Endothelial cell of umbilical vein (primary cell): ENCODE measurements around the gene TPMT. TPM values are rescaled to one million over a fixed set of nuclear protein-coding genes. Genes with fewer than 3 reads are reported as not detected.

Source experiments
- BruUV-seq: library from RNA; stranded (reverse); fragments of 400-500 nt; replicated peaks from 2 replicates; lab custom pipeline; 2021; lab: Mats Ljungman, UMichigan
- CTCF ChIA-PET: fragments of 300-600, 350-600 bp; sonication (Branson Sonifier 250); formaldehyde crosslinking; loops from one replicate; lab custom pipeline; 2021; ENCODE audit warnings: antibody characterized with exemption, inconsistent platforms; lab: Charles Lee
- POLR2A ChIA-PET: fragments of 300-600, 350-600 bp; sonication (Branson Sonifier 250); formaldehyde crosslinking; loops from one replicate; lab custom pipeline; 2021; ENCODE audit warnings: antibody characterized with exemption, inconsistent platforms; lab: Charles Lee
- DNase-seq: peaks from one replicate; pipeline ENCODE4 v3.0.0-alpha.2; 2011; ENCODE audit warnings: low read depth, low spot score
- FAIRE-seq: peaks from 2 replicates; lab custom pipeline; 2011; peaks lifted over from hg19 to GRCh38; lab: Jason Lieb, UNC
- H2AFZ ChIP-seq: 2 replicates; pipeline ENCODE4 v1.6.0; 2012; ENCODE audit warnings: low read depth, low read length, control low read depth, inconsistent platforms
- H3K27ac ChIP-seq: 2 replicates; pipeline ENCODE4 v1.5.1; 2011; ENCODE audit warnings: low read depth, mild to moderate bottlenecking, control low read depth, low read length, moderate library complexity; ENCODE audit not compliant: insufficient read depth
- H3K27me3 ChIP-seq, 2 experiments: 2 replicates each; pipeline versions ENCODE4 v1.6.0 to v1.6.1; 2011; ENCODE audit warnings: low read length in 2 of 2, mixed read lengths in 1 of 2; ENCODE audit not compliant: control insufficient read depth in 2 of 2, insufficient read depth in 2 of 2
- H3K36me3 ChIP-seq, 2 experiments: 2 replicates in 1 of 2; 3 replicates in 1 of 2; pipeline ENCODE4 v1.5.1; 2011; ENCODE audit warnings: low read length in 2 of 2, mild to moderate bottlenecking in 1 of 2, moderate library complexity in 1 of 2; ENCODE audit not compliant: control insufficient read depth in 2 of 2, insufficient read depth in 2 of 2; ENCODE audit errors: extremely low read depth in 1 of 2
- H3K4me1 ChIP-seq: 3 replicates; pipeline ENCODE4 v1.5.1; 2011; ENCODE audit warnings: mild to moderate bottlenecking, low read length; ENCODE audit not compliant: control insufficient read depth, insufficient read depth; ENCODE audit errors: extremely low read depth
- H3K4me2 ChIP-seq: 2 replicates; pipeline ENCODE4 v1.6.1; 2011; ENCODE audit warnings: low read length, control low read depth, mixed read lengths; ENCODE audit not compliant: insufficient read depth
- H3K4me3 ChIP-seq, 3 experiments: fragments of 200-600 bp in 1 of 3; sonication (generic), shearing (Covaris generic) in 1 of 3; replicated peaks in 1 of 3; 2 replicates each; pipeline ENCODE4 v1.5.1; 2011 to 2016; ENCODE audit warnings: control low read depth in 3 of 3, low read length in 3 of 3, mild to moderate bottlenecking in 2 of 3, inconsistent platforms in 1 of 3, low read depth in 1 of 3, moderate library complexity in 1 of 3; ENCODE audit not compliant: insufficient read depth in 1 of 3
- H3K79me2 ChIP-seq: 2 replicates; pipeline ENCODE4 v1.6.0; 2012; ENCODE audit warnings: low read length, inconsistent platforms; ENCODE audit not compliant: control insufficient read depth, insufficient read depth
- H3K9ac ChIP-seq: replicated peaks from 2 replicates; pipeline ENCODE3; 2011; ENCODE audit warnings: low read length, control low read depth; ENCODE audit not compliant: insufficient read depth; ENCODE audit errors: extremely low read depth
- H3K9me1 ChIP-seq: replicated peaks from 3 replicates; pipeline ENCODE4 v1.6.0; 2011; ENCODE audit warnings: mild to moderate bottlenecking, low read length; ENCODE audit not compliant: control insufficient read depth, insufficient read depth; ENCODE audit errors: extremely low read depth
- H3K9me3 ChIP-seq: replicated peaks from 2 replicates; pipeline ENCODE4 v1.5.1; 2012; ENCODE audit warnings: low read length, inconsistent platforms; ENCODE audit not compliant: control insufficient read depth, insufficient read depth
- H4K20me1 ChIP-seq: replicated peaks from 2 replicates; pipeline ENCODE3; 2011; ENCODE audit warnings: mild to moderate bottlenecking, low read length; ENCODE audit not compliant: control insufficient read depth, insufficient read depth; ENCODE audit errors: extremely low read depth
- CTCF ChIP-seq, 2 donors: IDR thresholded peaks; 1 replicate in 1 of 2; 2 replicates in 1 of 2; pipeline ENCODE4 v1.5.1; 2011; ENCODE audit warnings: low read length in 2 of 2, mild to moderate bottlenecking in 2 of 2, moderate library complexity in 2 of 2, control low read depth in 1 of 2, inconsistent platforms in 1 of 2, low read depth in 1 of 2; ENCODE audit not compliant: insufficient read depth in 1 of 2; ENCODE audit errors: extremely low read depth in 1 of 2
- EZH2 ChIP-seq: IDR thresholded peaks from 2 replicates; pipeline ENCODE4 v1.6.1; 2012; ENCODE audit warnings: borderline replicate concordance, low read depth, mild to moderate bottlenecking, moderate library complexity, low read length, inconsistent platforms; ENCODE audit not compliant: severe bottlenecking
- FOS ChIP-seq: IDR thresholded peaks from 2 replicates; pipeline ENCODE4 v1.6.1; 2011; ENCODE audit warnings: mild to moderate bottlenecking, low read length, moderate library complexity, borderline replicate concordance; ENCODE audit not compliant: insufficient read depth
- GATA2 ChIP-seq: IDR thresholded peaks from 2 replicates; pipeline ENCODE4 v1.7.0; 2011; ENCODE audit warnings: low read depth, mild to moderate bottlenecking, moderate library complexity, mixed read lengths, low read length; ENCODE audit not compliant: insufficient read length, insufficient read depth
- JUN ChIP-seq: IDR thresholded peaks from 2 replicates; pipeline ENCODE4 v1.6.1; 2011; ENCODE audit warnings: borderline replicate concordance, low read depth; ENCODE audit not compliant: insufficient read length, insufficient read depth
- MAX ChIP-seq: IDR thresholded peaks from 2 replicates; pipeline ENCODE4 v1.6.1; 2011; ENCODE audit not compliant: insufficient read depth, insufficient read length
- MYC ChIP-seq: IDR thresholded peaks from one replicate; pipeline ENCODE4 v1.6.1; 2011; ENCODE audit warnings: mild to moderate bottlenecking, low read depth, low read length
- POLR2A ChIP-seq: IDR thresholded peaks from 2 replicates; pipeline ENCODE4 v1.6.1; 2012; ENCODE audit warnings: low read depth, mild to moderate bottlenecking, control low read depth, low read length
- POLR2AphosphoS5 ChIP-seq: IDR thresholded peaks from 2 replicates; pipeline ENCODE4 v1.6.1; 2012; ENCODE audit warnings: low read depth, mild to moderate bottlenecking, control low read depth, low read length, moderate library complexity; ENCODE audit not compliant: insufficient read depth
- dilution Hi-C: fragments of 300-500 bp; cut with MboI; formaldehyde crosslinking; loops from one replicate; pipeline ENCODE4 v1.15.0; 2019; ENCODE audit warnings: low sequenced_read_pairs; ENCODE audit not compliant: extremely low pct_ligation_motif_present
- intact Hi-C: fragments of 100-400 bp; cut with micrococcal nuclease; formaldehyde crosslinking; loops from one replicate; pipeline ENCODE4 v1.10.0; 2022
- polyA plus RNA-seq, 4 experiments: library from polyadenylated mRNA; depleted of rRNA in 3 of 4; stranded (reverse) in 3 of 4; unstranded in 1 of 4; fragments of >200 nt; gene quantifications; 2 replicates each; pipeline versions ENCODE4 v1.2.1 to v1.2.3, GENCODE V29; 2011 to 2012; ENCODE audit warnings: missing spikeins in 1 of 4
- total RNA-seq: library from RNA; stranded (reverse); gene quantifications from 2 replicates; pipeline ENCODE4 v1.2.3, GENCODE V29; 2021

TPMT gene
- total and polyA plus RNA-seq, 2 donors (not counting 3 experiments of a cell fraction or from before 2014, with no cell fraction given) = 6.5 to 11.1 TPM

- H3K27ac ChIP-seq = no peak overlapping the region
- DNase-seq = no peak
- no peak overlapping the region for H3K4me3 ChIP-seq
- ChIA-PET POLR2A (no interaction called here), CTCF (interaction anchor here (1.3 kb wide), 1 partner anchor 8 kb away, joined by 3 read pairs; no protein-coding TSS in a partner anchor)
- intact Hi-C loops = no loop called here
- no peak overlapping the region for H2AFZ ChIP-seq
- H3K27me3 ChIP-seq = no peaks in the 10 kb centered on the region
- no peak for TF ChIP-seq MYC
- no peak for TF ChIP-seq JUN
- no peaks in the 10 kb centered on the region for H3K9me1 ChIP-seq
- no peaks in the 10 kb centered on the region for H3K9me3 ChIP-seq
- H3K4me1 ChIP-seq = no peaks in the 10 kb centered on the region
- H3K4me2 ChIP-seq = no peak overlapping the region
- no peaks in the 10 kb centered on the region for H4K20me1 ChIP-seq
- BruUV-seq = no TSS peak
- no peaks in the 10 kb centered on the region for H3K79me2 ChIP-seq
- dilution Hi-C loops = no loop called here
- FAIRE-seq = no peak
- H3K36me3 ChIP-seq = no peaks in the 10 kb centered on the region
- H3K9ac ChIP-seq = no peak overlapping the region
These were observed 63.5 kb downstream of the TPMT start for GRCh38 chr6:18091382-18091781.

- no TSS peak for BruUV-seq
- H3K27me3 ChIP-seq = no peaks in the 10 kb centered on the region
- H3K36me3 ChIP-seq = no peaks in the 10 kb centered on the region
- no peak for TF ChIP-seq CTCF (IDR thresholded peaks at IDR 0.05; ENCODE audit: extremely low read depth in 1 of 2, insufficient read depth in 1 of 2, low read depth in 1 of 2, low read length in 2 of 2)
- TF ChIP-seq GATA2 = no peak
- no peak for TF ChIP-seq MYC
- TF ChIP-seq EZH2 = no peak
- no peak for TF ChIP-seq POLR2AphosphoS5
- TF ChIP-seq MAX = no peak
- no peak for TF ChIP-seq POLR2A
- TF ChIP-seq FOS = no peak
- TF ChIP-seq JUN = no peak
- DNase-seq (no peak), FAIRE-seq (no peak)
- no peaks in the 10 kb centered on the region for H4K20me1 ChIP-seq
- H3K9ac ChIP-seq = no peak overlapping the region
- H3K4me3 ChIP-seq = no peak overlapping the region
- no peak overlapping the region for H3K4me2 ChIP-seq
- H3K9me1 ChIP-seq = no peaks in the 10 kb centered on the region
- dilution Hi-C loops (no loop called here), intact Hi-C loops (no loop called here)
- H3K27ac ChIP-seq = no peak overlapping the region
- no peak overlapping the region for H2AFZ ChIP-seq
- CTCF ChIA-PET = no interaction called here
- H3K4me1 ChIP-seq = no peaks in the 10 kb centered on the region
- no peaks in the 10 kb centered on the region for H3K9me3 ChIP-seq
- no peaks in the 10 kb centered on the region for H3K79me2 ChIP-seq
- POLR2A ChIA-PET = no interaction called here
These were observed 64.5 kb downstream of the TPMT start for GRCh38 chr6:18090349-18090786.
